ENCODE measurements around the gene CDK14. TPM values are rescaled to one million over a fixed set of nuclear protein-coding genes. Genes with fewer than 3 reads are reported as not detected.

The CDK14 gene
- total and polyA plus RNA-seq, 2 donors (not counting 3 experiments of a cell fraction or from before 2014, with no cell fraction given), result 5.5 to 34.2 TPM

DNA sequence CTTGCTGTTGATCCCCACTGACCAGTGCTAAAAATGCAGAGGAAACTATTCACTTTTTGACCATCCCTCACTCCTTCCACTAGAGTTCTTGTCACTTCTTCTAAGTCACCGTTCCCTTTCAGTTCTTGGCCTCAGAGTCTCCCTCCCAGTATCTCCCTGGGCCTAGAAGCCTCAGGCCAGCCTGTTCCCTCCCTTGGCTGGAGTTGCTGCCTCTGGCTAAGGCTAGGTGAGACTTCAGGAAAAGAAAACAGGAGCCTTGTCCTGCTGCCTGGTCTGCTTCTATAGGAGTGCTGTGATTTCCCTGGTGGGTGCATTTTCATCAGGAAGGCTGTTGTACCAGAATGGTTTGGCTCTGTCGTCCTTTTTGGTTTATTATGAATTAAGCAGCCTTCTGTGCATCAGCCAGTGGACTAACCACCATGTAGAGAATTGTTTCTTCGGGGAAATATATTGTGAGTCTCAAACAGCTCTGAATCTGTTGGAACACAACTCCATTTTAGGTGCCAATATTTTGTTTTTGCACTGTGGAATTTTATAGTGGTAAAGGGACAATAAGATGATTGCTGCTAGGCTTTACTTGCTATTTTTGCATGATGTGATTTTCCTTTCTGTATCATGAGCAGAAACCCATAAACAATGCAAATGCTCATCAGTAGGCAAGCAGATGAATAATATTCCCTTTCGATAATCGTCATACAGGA, 434.7 kb downstream of the CDK14 start:
- no peaks in the 10 kb centered on the region for H3K36me3 ChIP-seq (ENCODE audit: control insufficient read depth in 2 of 2, extremely low read depth in 1 of 2, insufficient read depth in 2 of 2, low read length in 2 of 2)
- H3K9me3 ChIP-seq (replicated peaks; ENCODE audit: control insufficient read depth, insufficient read depth, low read length), result no peaks in the 10 kb centered on the region
- dilution Hi-C loops (cut with MboI; ENCODE audit: extremely low pct_ligation_motif_present, low sequenced_read_pairs) (no loop called here), intact Hi-C loops (cut with micrococcal nuclease) (no loop called here)
- no peaks in the 10 kb centered on the region for H3K9me1 ChIP-seq (replicated peaks; ENCODE audit: control insufficient read depth, extremely low read depth, insufficient read depth, low read length)
- TF ChIP-seq FOS (IDR thresholded peaks at IDR 0.05; ENCODE audit: borderline replicate concordance, insufficient read depth, low read length), result no peak
- TF ChIP-seq MYC (IDR thresholded peaks at IDR 0.05; ENCODE audit: low read depth, low read length), result no peak
- TF ChIP-seq, protein P1, sequence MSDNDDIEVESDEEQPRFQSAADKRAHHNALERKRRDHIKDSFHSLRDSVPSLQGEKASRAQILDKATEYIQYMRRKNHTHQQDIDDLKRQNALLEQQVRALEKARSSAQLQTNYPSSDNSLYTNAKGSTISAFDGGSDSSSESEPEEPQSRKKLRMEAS (IDR thresholded peaks at IDR 0.05; ENCODE audit: insufficient read depth, insufficient read length), result no peak
- no peak for TF ChIP-seq EZH2 (IDR thresholded peaks at IDR 0.05; ENCODE audit: borderline replicate concordance, low read depth, low read length, severe bottlenecking)
- TF ChIP-seq, protein P2, sequence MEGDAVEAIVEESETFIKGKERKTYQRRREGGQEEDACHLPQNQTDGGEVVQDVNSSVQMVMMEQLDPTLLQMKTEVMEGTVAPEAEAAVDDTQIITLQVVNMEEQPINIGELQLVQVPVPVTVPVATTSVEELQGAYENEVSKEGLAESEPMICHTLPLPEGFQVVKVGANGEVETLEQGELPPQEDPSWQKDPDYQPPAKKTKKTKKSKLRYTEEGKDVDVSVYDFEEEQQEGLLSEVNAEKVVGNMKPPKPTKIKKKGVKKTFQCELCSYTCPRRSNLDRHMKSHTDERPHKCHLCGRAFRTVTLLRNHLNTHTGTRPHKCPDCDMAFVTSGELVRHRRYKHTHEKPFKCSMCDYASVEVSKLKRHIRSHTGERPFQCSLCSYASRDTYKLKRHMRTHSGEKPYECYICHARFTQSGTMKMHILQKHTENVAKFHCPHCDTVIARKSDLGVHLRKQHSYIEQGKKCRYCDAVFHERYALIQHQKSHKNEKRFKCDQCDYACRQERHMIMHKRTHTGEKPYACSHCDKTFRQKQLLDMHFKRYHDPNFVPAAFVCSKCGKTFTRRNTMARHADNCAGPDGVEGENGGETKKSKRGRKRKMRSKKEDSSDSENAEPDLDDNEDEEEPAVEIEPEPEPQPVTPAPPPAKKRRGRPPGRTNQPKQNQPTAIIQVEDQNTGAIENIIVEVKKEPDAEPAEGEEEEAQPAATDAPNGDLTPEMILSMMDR (IDR thresholded peaks at IDR 0.05; ENCODE audit: extremely low read depth in 1 of 2, insufficient read depth in 1 of 2, low read depth in 1 of 2, low read length in 2 of 2), result no peak
- no peak for TF ChIP-seq POLR2AphosphoS5 (IDR thresholded peaks at IDR 0.05; ENCODE audit: insufficient read depth, low read depth, low read length)
- no peak for TF ChIP-seq POLR2A (IDR thresholded peaks at IDR 0.05; ENCODE audit: low read depth, low read length)
- no peak for TF ChIP-seq JUN (IDR thresholded peaks at IDR 0.05; ENCODE audit: borderline replicate concordance, insufficient read depth, insufficient read length, low read depth)
- TF ChIP-seq GATA2 (IDR thresholded peaks at IDR 0.05; ENCODE audit: insufficient read depth, insufficient read length, low read depth, low read length), result no peak
- H3K9ac ChIP-seq (replicated peaks; ENCODE audit: extremely low read depth, insufficient read depth, low read length), result no peak overlapping the region
- BruUV-seq (replicated peaks), result no TSS peak
- POLR2A ChIA-PET, result no interaction called here
- no peak overlapping the region for H3K27ac ChIP-seq (ENCODE audit: insufficient read depth, low read depth, low read length)
- H3K4me3 ChIP-seq (replicated peaks in 1 of 3; ENCODE audit: insufficient read depth in 1 of 3, low read depth in 1 of 3, low read length in 3 of 3), result no peak overlapping the region
- no peak for FAIRE-seq
- H3K27me3 ChIP-seq (ENCODE audit: control insufficient read depth in 2 of 2, insufficient read depth in 2 of 2, low read length in 2 of 2), result no peaks in the 10 kb centered on the region
- H3K79me2 ChIP-seq (ENCODE audit: control insufficient read depth, insufficient read depth, low read length), result no peaks in the 10 kb centered on the region
- no peak overlapping the region for H3K4me2 ChIP-seq (ENCODE audit: insufficient read depth, low read length)
- no peak for DNase-seq (ENCODE audit: low read depth, low spot score)
- no peak overlapping the region for H2AFZ ChIP-seq (ENCODE audit: low read depth, low read length)
- CTCF ChIA-PET, result interaction anchor here (1.2 kb wide), 1 partner anchor 575 kb away, joined by 5 read pairs; no protein-coding TSS in a partner anchor
- H3K4me1 ChIP-seq (ENCODE audit: control insufficient read depth, extremely low read depth, insufficient read depth, low read length), result no peaks in the 10 kb centered on the region
- H4K20me1 ChIP-seq (replicated peaks; ENCODE audit: control insufficient read depth, extremely low read depth, insufficient read depth, low read length), result no peaks in the 10 kb centered on the region
